Activated CD4-positive, alpha-beta T cell treated with anti-CD3 and anti-CD28 coated beads for 36 hours (primary cell): Measurements from ENCODE around the gene MAPK10. TPM values are rescaled to one million over a fixed set of nuclear protein-coding genes. Genes with fewer than 3 reads are reported as not detected.

ENCODE experiments used
- ATAC-seq: fragments of 200-7000 bp; cut with Tn5 transposase; one replicate; pipeline ENCODE4 v1.10.0; 2021; ENCODE audit warnings: mild to moderate bottlenecking, moderate library complexity
- CTCF ChIA-PET: fragments of 350-600 bp; sonication (Branson Sonifier 250); formaldehyde crosslinking; loops from one replicate; lab custom pipeline; 2021; ENCODE audit warnings: antibody characterized with exemption; lab: Charles Lee
- POLR2A ChIA-PET: fragments of 350-600 bp; sonication (Branson Sonifier 250); formaldehyde crosslinking; loops from one replicate; lab custom pipeline; 2021; ENCODE audit warnings: antibody characterized with exemption, inconsistent platforms; lab: Charles Lee
- DNase-seq: peaks from one replicate; pipeline ENCODE4 v3.0.0-alpha.2; 2020
- H3K27ac Mint-ChIP-seq: one replicate; pipeline ENCODE4 v1.8.0; 2021; ENCODE audit warnings: mixed read lengths
- H3K27me3 Mint-ChIP-seq: one replicate; pipeline ENCODE4 v1.8.0; 2021; ENCODE audit warnings: mixed read lengths
- H3K36me3 Mint-ChIP-seq: one replicate; pipeline ENCODE4 v1.8.0; 2021; ENCODE audit warnings: low read depth, mixed read lengths
- H3K4me1 Mint-ChIP-seq: one replicate; pipeline ENCODE4 v1.8.0; 2021; ENCODE audit warnings: mixed read lengths
- H3K4me3 Mint-ChIP-seq: one replicate; pipeline ENCODE4 v1.8.0; 2021; ENCODE audit warnings: mild to moderate bottlenecking, moderate library complexity, mixed read lengths
- H3K9me3 Mint-ChIP-seq: one replicate; pipeline ENCODE4 v1.8.0; 2021; ENCODE audit warnings: low read depth, mixed read lengths
- intact Hi-C, 2 experiments: fragments of 100-400 bp; cut with DNase I in 1 of 2; cut with micrococcal nuclease in 1 of 2; formaldehyde crosslinking; loops; one replicate each; pipeline versions ENCODE4 v1.14.2 to v1.15.1; 2022 to 2024; cut with DNase I, micrococcal nuclease
- total RNA-seq, 2 experiments: library from RNA; stranded (reverse); gene quantifications; one replicate each; pipeline ENCODE4 v1.2.3, GENCODE V29; 2021

The MAPK10 gene
- total RNA-seq, 2 experiments from 2014 or later: 0.19 TPM; not detected in 1

DNA sequence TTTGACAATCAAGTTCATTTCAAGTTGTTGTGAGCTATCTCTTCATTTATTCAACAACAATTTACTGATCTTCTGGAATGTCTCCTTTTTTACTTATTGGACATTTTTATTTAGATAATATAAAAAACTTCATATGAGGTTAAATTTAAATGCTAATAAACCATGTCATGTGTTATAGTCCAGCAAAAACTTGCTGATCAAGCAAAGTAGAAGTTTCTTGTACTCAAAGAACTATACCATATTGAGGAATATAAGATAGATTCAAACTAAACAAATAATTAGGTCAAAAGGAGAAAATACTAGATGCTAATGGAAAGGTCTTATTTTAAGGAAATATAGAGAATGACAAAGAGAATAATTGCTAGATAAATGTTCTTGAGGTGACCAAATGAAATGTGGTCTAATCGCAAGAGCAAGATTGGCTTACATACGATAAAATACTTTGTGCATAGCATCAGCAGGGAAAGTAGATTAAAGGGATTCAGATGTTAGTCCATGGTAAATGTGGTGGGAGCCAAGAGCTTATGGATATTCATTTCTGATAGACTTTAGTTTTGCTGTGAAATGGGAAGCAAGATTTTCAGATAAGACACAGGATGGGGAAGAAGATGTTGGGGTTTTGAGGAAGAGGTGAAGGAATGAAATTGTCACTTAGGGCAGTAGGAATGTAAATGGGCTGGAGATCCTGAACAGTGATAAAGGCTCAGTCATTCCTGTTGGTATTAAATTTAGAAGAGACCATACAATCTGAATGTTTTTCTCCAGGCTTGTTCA is 229.5 kb downstream of the MAPK10 start:
- no peak overlapping the region for H3K4me3 Mint-ChIP-seq
- H3K4me1 Mint-ChIP-seq: no peaks in the 10 kb centered on the region
- H3K9me3 Mint-ChIP-seq: no peaks in the 10 kb centered on the region
- POLR2A ChIA-PET: no interaction called here
- no peaks in the 10 kb centered on the region for H3K27me3 Mint-ChIP-seq
- DNase-seq: no peak
- no peaks in the 10 kb centered on the region for H3K36me3 Mint-ChIP-seq
- intact Hi-C loops: no loop called here
- no peak overlapping the region for H3K27ac Mint-ChIP-seq
- no peak for ATAC-seq
- CTCF ChIA-PET: no interaction called here

DNA sequence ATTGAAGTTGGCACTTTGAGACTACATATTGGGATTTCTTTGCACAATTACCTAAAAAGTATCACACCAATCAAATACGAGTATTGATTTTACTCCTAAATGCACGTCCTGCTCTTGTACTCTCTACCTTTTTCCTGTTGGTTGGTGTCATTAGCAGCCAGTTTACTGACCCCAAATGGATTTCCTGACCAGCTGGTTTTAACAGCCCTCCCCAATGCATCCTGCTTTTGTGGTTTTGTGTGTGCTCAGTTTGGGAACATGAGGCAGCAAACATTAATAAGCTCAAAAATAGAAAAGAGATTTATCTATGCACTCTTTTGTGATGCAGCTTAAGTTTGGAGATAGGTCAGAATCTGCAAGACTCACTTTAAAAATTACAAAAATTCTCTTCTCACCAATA is 230.3 kb downstream of the MAPK10 start:
- Mint-ChIP-seq H3K27ac (no peak overlapping the region), H3K9me3 (no peaks in the 10 kb centered on the region), H3K27me3 (no peaks in the 10 kb centered on the region), H3K4me3 (no peak overlapping the region), H3K4me1 (no peaks in the 10 kb centered on the region), H3K36me3 (no peaks in the 10 kb centered on the region)
- intact Hi-C loops: no loop called here
- DNase-seq (no peak), ATAC-seq (no peak)
- ChIA-PET CTCF (no interaction called here), POLR2A (no interaction called here)

DNA sequence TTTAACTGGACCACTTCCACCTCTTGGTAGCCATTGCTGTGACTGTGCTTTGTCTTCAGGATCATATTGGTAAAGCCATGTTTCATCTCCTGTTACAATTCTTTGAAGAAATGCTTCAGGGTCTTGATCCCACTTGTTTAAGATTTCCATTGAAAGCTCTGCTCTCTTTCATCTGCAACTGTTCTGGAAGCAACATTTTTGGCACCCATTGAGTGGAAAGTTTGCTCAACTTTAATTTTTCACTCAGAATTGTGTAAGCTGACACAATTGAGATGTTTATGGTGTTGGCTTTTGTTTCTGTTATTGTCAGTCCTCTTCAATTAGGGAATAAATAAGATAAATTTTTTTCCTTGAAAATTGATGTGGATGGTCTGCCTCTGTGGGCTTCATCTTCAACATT is 237.4 kb downstream of the MAPK10 start:
- no peak overlapping the region for H3K4me3 Mint-ChIP-seq
- CTCF ChIA-PET: no interaction called here
- no peaks in the 10 kb centered on the region for H3K36me3 Mint-ChIP-seq
- intact Hi-C loops: no loop called here
- H3K9me3 Mint-ChIP-seq: peaks cover 2% of the 10 kb centered on the region
- ATAC-seq: no peak
- POLR2A ChIA-PET: no interaction called here
- no peaks in the 10 kb centered on the region for H3K4me1 Mint-ChIP-seq
- no peaks in the 10 kb centered on the region for H3K27me3 Mint-ChIP-seq
- DNase-seq: no peak
- H3K27ac Mint-ChIP-seq: no peak overlapping the region

DNA sequence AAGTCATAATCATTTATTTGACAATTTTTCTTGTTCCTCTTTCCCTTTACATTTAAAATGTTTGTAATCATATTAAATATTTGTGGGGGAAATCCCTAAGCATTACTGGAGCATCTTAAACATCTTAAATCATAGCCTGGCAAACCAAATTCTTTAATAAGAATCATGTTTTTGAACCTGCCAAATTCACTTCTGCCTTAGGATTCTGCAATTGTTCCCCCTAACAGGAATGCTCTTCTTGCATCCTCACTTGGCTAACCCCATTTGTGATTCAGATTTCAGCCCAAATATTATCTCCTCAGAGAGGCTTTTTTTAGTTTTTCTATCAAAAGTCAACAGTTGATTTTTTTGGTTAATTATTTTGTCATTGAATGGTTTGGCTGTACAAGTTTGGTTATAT is 241.1 kb downstream of the MAPK10 start:
- no peaks in the 10 kb centered on the region for H3K27me3 Mint-ChIP-seq
- intact Hi-C loops: no loop called here
- CTCF ChIA-PET: no interaction called here
- H3K27ac Mint-ChIP-seq: no peak overlapping the region
- no peaks in the 10 kb centered on the region for H3K4me1 Mint-ChIP-seq
- H3K36me3 Mint-ChIP-seq: no peaks in the 10 kb centered on the region
- H3K4me3 Mint-ChIP-seq: no peak overlapping the region
- ATAC-seq (no peak), DNase-seq (no peak)
- peaks cover 4% of the 10 kb centered on the region for H3K9me3 Mint-ChIP-seq
- POLR2A ChIA-PET: no interaction called here

DNA sequence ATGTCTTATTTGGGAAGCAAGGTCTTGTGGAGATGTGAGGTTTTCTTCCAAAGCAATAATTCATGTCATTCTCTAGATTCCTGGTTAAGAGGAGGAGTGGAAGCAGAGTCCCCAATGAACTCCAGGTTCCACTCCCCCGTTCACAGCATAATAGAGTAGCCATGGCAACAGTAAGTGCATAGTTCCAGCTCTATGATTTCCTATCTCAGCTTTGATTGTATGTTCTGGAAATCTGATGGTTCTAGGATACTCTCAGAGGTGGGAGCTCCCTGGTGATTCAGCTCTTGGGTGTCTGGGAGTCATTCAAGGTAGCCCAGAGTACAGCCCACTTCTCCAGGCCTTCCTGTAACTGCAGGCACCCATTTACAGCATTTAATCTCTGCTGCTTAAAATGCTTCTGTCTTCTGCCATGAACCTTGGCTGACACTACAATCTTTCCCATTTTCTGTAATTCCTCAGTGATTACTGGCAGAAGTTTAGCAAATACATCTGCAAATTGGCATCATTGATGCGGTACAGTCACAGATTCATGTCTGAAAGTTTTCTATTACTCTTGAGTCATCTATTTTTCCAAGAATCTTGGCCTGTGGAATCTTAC is 242.0 kb downstream of the MAPK10 start:
- intact Hi-C loops: no loop called here
- ChIA-PET POLR2A (no interaction called here), CTCF (no interaction called here)
- Mint-ChIP-seq H3K36me3 (no peaks in the 10 kb centered on the region), H3K4me3 (no peak overlapping the region), H3K4me1 (no peaks in the 10 kb centered on the region), H3K27ac (no peak overlapping the region), H3K9me3 (peaks cover 3% of the 10 kb centered on the region), H3K27me3 (no peaks in the 10 kb centered on the region)
- DNase-seq (no peak), ATAC-seq (no peak)

DNA sequence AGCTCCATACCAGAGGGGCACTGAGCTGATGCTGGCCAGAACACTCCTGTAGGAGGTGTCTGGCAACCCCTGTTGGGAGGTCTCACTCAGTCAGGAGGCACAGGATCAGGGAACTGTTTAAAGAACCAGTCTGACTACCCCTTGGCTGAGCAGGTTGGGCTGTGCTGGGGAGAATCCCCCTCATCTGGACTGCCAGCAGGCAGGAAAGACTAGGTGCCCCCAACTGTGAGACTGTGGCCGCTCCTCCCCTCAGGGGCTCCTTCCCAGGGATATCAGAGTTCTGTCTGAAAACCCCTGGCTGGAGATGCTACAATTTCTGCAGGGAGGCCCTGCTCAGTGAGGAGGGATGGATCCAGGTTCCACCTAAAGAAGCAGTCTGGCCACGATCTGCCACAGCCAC is 245.3 kb downstream of the MAPK10 start:
- ATAC-seq: no peak
- ChIA-PET CTCF (no interaction called here), POLR2A (no interaction called here)
- peaks cover 3% of the 10 kb centered on the region for H3K9me3 Mint-ChIP-seq
- H3K4me1 Mint-ChIP-seq: no peaks in the 10 kb centered on the region
- H3K4me3 Mint-ChIP-seq: no peak overlapping the region
- H3K27me3 Mint-ChIP-seq: no peaks in the 10 kb centered on the region
- no peak for DNase-seq
- intact Hi-C loops: no loop called here
- no peak overlapping the region for H3K27ac Mint-ChIP-seq
- no peaks in the 10 kb centered on the region for H3K36me3 Mint-ChIP-seq

- H3K27ac Mint-ChIP-seq: no peak overlapping the region
- no peak for ATAC-seq
These were observed 251.0 kb downstream of the MAPK10 start for GRCh38 chr4:86108834-86109233.

DNA sequence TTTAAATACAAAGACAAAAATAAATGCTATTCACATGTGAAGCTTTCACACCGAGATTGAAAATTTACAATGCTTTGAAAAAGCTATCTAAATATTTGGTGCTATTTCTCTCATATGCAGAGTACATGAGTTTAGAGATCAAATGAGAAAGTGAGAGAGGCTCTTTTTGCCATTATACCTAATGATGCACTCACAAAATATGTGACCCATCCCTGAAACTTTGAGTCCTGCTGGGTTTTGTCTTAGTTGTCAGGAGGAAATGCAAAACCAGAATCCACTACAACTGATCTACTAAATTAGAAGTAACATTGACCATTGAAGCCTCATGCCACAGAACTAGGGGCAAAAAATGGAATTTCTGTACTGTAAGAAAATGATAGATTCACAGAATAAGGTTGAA is 251.7 kb downstream of the MAPK10 start:
- H3K4me3 Mint-ChIP-seq: no peak overlapping the region
- no peaks in the 10 kb centered on the region for H3K4me1 Mint-ChIP-seq
- ChIA-PET POLR2A (no interaction called here), CTCF (no interaction called here)
- intact Hi-C loops: no loop called here
- DNase-seq (no peak), ATAC-seq (no peak)
- H3K36me3 Mint-ChIP-seq: no peaks in the 10 kb centered on the region
- H3K27me3 Mint-ChIP-seq: no peaks in the 10 kb centered on the region
- H3K9me3 Mint-ChIP-seq: no peaks in the 10 kb centered on the region
- no peak overlapping the region for H3K27ac Mint-ChIP-seq

More at GRCh38 chr4:86108834-86109233, 251.0 kb downstream of the MAPK10 start:
- ChIA-PET POLR2A (no interaction called here), CTCF (no interaction called here)
- intact Hi-C loops: no loop called here
- Mint-ChIP-seq H3K27me3 (no peaks in the 10 kb centered on the region), H3K9me3 (peaks cover 2% of the 10 kb centered on the region), H3K36me3 (no peaks in the 10 kb centered on the region), H3K4me3 (no peak overlapping the region), H3K4me1 (no peaks in the 10 kb centered on the region)
- DNase-seq: no peak

GRCh38 chr4:86107112-86107511 is 252.7 kb downstream of the MAPK10 start:
- ATAC-seq (no peak), DNase-seq (no peak)
- H3K36me3 Mint-ChIP-seq: no peaks in the 10 kb centered on the region
- ChIA-PET POLR2A (no interaction called here), CTCF (no interaction called here)
- H3K27me3 Mint-ChIP-seq: no peaks in the 10 kb centered on the region
- no peak overlapping the region for H3K27ac Mint-ChIP-seq
- intact Hi-C loops: no loop called here
- H3K4me1 Mint-ChIP-seq: no peaks in the 10 kb centered on the region
- H3K9me3 Mint-ChIP-seq: no peaks in the 10 kb centered on the region
- H3K4me3 Mint-ChIP-seq: no peak overlapping the region

DNA sequence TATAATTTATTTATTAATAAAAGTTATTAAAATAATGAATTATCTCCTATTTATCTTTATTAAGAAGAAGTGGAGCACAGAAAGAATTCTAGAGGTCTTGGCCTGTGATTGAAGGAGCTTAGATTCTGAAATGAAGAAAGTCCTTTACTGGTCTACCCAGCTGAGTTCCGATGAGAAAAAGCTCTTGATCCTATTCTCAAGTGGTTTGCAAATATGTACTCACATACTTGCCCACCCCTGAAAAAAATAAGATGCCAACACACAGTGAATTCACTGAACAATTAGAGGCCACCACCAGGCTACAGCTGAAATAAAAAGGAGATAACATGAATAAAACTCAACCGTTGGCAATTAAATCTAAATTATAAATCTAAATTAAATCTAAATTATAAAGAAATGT is 253.4 kb downstream of the MAPK10 start:
- H3K27me3 Mint-ChIP-seq: no peaks in the 10 kb centered on the region
- intact Hi-C loops: no loop called here
- no peaks in the 10 kb centered on the region for H3K4me1 Mint-ChIP-seq
- CTCF ChIA-PET: no interaction called here
- no peaks in the 10 kb centered on the region for H3K9me3 Mint-ChIP-seq
- H3K27ac Mint-ChIP-seq: no peak overlapping the region
- ATAC-seq (no peak), DNase-seq (no peak)
- POLR2A ChIA-PET: no interaction called here
- no peaks in the 10 kb centered on the region for H3K36me3 Mint-ChIP-seq
- no peak overlapping the region for H3K4me3 Mint-ChIP-seq

DNA sequence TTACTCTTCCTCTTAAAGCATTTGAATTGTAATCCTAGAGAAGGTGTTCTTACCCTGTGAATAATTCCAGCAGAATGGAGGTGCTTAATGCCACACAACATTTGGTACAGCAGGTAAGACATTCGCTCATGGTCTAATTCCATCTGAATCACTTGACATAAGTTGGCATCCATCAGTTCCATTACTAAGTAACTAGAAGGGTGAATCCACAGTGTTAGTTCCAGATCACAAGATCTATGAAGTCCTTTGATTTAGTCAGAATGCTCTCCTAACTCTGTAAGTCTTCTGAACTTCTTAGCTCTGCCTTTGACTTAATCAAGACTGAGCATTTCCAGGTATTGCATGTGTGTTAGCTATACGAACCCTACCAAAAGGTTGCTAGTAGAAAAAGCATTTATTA is 258.0 kb downstream of the MAPK10 start:
- DNase-seq (no peak), ATAC-seq (no peak)
- no peak overlapping the region for H3K27ac Mint-ChIP-seq
- ChIA-PET POLR2A (no interaction called here), CTCF (no interaction called here)
- H3K4me1 Mint-ChIP-seq: no peaks in the 10 kb centered on the region
- H3K36me3 Mint-ChIP-seq: no peaks in the 10 kb centered on the region
- no peaks in the 10 kb centered on the region for H3K27me3 Mint-ChIP-seq
- H3K9me3 Mint-ChIP-seq: no peaks in the 10 kb centered on the region
- H3K4me3 Mint-ChIP-seq: no peak overlapping the region
- intact Hi-C loops: no loop called here

GRCh38 chr4:86101410-86101809 is 258.4 kb downstream of the MAPK10 start:
- H3K36me3 Mint-ChIP-seq: no peaks in the 10 kb centered on the region
- no peaks in the 10 kb centered on the region for H3K4me1 Mint-ChIP-seq
- DNase-seq: no peak
- ChIA-PET POLR2A (no interaction called here), CTCF (no interaction called here)
- no peak overlapping the region for H3K27ac Mint-ChIP-seq
- no peak overlapping the region for H3K4me3 Mint-ChIP-seq
- H3K27me3 Mint-ChIP-seq: no peaks in the 10 kb centered on the region
- H3K9me3 Mint-ChIP-seq: no peaks in the 10 kb centered on the region
- no peak for ATAC-seq
- intact Hi-C loops: no loop called here
